Measurements from ENCODE around the gene DOCK8.

The DOCK8 gene

DNA sequence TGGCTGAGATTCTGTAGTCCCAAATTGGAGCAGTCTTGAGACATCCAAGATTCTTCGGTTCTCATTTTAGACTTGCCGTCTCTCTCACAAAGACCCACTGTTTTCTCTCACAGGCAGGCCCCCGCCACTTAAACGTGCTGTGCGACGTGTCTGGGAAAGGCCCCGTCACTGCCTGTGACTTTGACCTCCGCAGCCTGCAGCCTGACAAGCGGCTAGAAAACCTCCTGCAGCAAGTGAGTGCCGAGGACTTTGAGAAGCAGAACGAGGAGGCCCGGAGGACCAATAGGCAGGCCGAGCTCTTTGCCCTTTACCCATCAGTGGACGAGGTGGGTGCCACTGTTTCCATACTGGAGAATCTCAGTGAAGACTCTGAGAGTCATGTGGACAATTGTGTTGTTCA is 97.2 kb downstream of the DOCK8 start:
- DNase-seq (ENCODE audit: low spot score), result no peak

DNA sequence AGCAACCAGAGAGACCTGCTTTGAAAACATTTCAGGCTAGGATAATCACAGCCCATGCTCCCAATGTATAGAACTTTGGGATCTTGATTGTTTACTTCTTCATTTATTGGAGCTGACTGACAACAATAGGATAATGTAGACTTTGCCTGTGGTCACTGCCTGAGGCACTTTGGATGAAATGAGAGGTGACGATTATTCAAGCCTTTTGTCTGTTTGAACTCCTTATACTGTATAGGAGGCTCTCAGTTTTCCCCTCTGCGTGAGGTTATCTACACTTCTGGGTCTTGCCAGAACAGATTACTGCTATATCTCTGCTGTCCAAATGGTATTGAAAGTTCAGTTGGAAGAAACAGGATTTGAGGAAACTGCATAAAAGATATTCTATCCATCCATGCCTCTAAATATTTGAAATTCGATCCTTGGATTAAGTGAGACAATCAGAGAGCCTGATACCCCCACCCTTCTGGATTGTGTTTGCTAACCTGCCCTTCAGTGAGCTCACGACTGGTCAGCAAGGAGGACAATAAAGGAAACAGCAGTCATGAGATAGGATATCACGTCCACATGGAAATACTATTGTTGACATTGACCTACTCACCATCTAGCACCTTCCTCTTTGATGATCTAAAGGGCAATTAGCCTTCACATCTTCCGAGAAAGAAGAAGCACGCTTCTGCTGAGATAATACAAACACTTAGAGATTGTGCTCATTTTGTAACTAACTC is 98.1 kb downstream of the DOCK8 start:
- DNase-seq (ENCODE audit: low spot score), result no peak

DNA sequence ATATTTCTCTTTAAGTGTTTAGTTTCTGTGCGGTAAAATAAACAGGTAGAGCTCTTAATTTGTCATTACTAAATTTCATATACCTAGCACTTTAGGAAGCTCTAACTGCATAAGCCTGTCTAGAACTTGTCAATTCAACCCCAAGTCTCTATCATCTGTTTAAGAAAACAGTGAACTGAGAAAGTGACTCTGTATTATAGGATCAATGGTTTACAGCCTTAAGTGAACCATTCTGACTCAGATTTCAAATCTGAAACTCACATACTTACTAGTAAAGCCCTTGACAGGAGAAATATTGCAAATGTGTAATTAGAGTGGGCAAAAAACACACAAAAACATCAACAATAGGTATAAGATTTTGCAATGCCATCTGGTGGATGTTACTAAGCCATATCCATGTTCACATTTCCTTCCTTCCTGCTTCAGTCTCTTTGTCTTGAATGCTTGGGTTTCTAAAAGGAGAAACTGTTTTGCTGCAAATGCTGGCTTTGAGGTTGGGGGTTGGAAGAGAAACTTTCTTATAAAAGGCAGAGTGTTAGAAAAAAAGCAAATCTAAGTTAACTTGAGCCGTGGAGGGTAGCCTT is 101.8 kb downstream of the DOCK8 start:
- DNase-seq (ENCODE audit: low spot score), result no peak

DNA sequence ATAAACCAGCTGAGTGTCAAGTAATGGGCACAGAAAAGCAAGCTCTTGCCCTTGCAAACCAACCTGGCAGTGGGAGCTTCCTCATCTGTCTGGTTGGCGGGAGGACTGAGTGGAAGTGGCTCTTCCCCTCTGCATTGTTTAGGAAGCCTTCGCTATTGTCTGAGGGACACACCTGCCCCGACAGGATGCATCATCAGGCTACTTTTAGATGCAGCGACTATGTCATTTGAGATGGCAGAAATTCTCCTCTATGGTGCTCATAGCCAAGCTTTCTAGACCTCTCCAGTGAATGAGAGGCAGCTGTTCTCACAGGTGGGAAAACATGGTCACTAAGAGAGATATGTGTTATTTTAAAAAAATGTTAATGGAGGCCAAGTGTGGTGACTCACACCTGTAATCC is 104.0 kb downstream of the DOCK8 start:
- no peak for DNase-seq (ENCODE audit: low spot score)

DNA sequence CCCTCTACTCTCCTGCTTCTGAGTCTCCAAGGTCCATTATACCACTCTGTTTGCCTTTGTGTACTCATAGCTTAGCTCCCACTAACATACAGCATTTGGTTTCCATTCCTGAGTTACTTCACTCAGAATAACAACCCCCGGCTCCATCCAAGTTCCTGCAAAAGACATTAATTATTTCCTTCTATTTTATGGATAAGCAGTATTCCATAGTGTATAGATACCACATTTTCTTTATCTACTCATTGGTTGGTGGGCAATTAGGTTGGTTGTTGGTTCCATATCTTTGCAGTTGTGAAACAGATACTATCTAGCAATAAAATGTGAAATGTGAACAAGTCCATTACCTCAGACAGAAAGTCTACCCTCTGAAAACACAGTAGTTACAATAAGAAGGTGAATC is 110.3 kb downstream of the DOCK8 start:
- no peak for DNase-seq (ENCODE audit: low spot score)

DNA sequence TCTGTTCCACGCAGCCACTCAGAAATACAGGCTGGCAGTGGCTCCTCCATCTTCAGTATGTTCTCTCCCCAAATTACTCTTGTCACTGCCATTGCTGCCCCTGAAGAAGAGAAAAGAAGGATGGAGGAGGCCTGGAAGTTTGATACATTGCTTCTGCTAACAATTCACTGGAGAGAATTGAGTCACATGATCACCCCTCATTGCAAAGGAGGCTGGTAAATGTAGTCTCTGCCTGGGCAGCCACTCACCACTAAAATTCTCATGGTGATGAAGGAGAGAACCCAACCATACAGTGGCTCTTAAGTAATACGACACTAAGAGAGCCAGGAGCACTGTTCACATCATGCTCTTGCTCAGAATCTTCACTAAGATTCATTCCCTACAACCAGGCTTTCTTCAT is 112.0 kb downstream of the DOCK8 start:
- no peak for DNase-seq (ENCODE audit: low spot score)

DNA sequence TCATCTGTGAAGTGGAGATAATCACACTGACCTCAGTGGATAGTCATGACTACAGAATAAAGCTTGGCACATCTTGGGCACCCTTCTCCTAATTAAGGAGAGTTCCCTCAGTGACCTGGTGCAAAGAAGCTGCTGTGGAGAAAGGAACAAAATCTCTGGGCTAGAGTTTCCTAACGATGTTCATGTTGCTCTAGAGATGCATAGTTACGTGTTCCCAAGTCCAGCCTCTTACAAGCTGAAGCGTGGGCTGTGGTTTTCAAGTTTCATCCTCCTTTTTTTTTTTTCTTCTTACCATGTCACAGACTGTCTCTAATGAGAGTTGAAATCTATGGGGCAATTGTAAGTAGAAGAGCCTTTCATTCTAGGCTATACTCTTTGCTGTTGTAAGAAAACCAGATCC is 113.8 kb downstream of the DOCK8 start:
- DNase-seq (ENCODE audit: low spot score), result no peak

DNA sequence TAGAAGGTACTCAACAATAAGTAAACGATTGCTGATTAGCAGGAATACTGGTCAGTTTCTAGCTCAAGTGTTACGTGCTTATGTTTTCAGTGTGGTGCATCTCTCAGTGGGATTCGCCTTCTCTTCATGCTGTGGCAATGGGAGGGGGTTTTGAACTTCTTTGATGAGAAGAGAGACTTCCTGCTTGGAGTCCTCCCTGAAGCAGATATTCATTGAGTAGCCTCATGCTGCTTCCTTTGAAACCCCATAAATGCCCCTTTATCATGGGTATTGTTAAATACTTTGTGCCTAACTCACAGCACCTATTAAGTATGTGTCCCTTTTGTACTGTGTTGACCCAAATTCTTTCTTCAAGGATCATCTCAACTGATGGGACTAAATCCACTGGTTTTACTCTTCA is 116.5 kb downstream of the DOCK8 start:
- no peak for DNase-seq (ENCODE audit: low spot score)

DNA sequence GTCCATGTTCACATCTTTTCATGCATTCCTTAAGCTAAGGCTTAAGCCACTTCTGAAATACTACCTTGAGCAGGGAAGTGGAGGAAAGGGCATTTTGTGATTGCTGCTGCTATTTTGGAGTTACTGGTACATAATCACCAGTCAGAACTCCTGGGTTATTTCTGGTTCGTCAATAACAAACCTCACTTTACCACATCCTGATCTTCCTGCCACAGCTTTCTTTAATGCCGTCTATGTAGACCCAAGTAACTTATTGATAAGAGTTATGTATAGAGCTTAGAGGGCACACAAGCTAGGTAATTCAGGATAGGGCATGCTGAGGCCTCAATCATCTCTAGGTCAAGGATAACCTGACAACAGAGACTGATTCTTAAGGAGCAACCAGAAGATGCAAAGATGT is 120.7 kb downstream of the DOCK8 start:
- DNase-seq (ENCODE audit: low spot score), result no peak

DNA sequence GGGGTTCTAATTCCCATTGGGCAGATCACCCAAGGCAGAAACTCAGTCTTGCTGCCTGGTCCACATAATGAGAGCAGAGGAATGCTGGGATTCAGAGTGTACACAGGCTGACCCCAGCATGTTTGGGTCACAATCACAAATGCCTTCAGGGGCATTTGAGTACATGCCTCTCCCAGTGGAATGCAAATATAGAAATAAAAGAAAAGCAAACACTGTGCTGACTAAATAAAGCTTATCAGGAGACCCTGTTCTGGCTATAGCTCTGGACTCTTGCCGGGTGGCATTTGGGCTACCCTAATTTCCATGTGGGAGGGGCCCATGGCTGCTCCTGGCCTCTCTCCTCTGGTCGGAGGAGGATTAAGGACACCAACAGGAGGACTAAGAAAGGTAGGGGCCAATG is 121.4 kb downstream of the DOCK8 start:
- no peak for DNase-seq (ENCODE audit: low spot score)

DNA sequence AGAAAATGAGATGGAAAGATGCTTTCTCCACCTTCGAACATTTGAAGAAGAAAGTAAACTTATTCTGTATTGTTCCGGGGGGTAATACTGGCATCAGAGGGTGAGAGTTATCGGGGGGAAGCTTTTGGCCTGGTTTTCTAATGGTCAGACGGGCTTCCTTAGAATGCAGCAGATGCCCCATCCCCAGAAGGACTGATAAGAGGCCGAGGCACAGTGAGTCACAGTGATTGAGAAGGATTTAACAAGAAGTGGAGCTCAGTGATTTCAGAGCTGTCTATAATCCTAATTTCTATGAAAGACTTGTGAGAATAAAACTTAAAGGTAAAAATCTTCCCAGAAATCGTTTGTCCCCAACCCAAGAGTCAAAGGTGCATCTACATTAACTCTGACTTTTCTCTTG is 123.9 kb downstream of the DOCK8 start:
- DNase-seq (ENCODE audit: low spot score), result no peak

DNA sequence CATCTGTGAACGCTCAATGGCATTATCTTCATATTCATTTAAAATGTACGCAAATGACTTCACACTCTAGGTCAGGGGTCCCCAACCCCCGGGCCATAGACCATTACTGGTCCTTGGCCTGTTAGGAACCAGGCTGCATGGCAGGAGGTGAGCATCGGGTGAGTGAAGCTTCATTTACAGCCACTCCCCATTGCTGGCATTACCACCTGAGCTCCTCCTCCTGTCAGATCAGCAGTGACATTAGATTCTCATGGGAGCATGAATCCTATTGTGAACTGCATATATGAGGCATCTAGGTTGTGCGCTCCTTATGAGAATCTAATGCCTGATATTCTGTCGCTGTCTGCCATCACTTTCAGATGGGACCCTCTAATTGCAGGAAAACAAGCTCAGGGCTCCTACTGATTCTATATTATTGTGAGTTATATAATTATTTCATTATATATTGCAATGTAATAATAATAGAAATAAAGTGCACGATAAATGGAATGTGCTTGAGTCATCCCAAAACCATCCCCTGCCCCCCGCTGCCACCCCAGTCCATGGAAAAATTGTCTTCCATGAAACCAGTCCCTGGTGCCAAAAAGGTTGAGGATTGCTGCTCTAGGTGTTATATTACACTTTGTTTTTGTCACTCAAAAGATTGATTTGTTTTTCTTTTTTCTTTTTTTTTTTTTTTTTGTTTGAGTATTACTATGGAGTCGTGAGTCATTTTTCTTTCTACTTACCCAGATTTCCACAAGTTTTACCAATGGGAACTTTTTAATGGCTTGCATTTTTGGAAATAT is 127.2 kb downstream of the DOCK8 start:
- no peak for DNase-seq (ENCODE audit: low spot score)

DNA sequence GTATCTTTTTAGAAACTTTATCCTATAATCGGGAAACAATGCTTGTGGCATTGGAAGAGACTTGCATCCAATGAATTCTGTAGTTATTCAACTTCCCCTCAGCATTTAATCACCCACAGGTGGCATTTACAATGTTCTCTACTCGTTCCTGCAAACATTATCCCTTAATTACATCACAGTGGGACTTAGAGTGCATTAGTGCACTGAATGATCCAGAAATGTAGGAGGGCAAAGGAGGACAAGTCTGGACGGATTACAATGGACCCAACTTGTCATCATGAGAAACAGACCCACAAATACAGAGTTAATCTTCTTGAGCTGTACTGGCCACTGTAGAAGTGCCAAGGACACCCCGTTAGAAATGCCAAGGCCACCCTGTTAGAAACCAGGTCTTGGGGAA is 129.1 kb downstream of the DOCK8 start:
- no peak for DNase-seq (ENCODE audit: low spot score)

DNA sequence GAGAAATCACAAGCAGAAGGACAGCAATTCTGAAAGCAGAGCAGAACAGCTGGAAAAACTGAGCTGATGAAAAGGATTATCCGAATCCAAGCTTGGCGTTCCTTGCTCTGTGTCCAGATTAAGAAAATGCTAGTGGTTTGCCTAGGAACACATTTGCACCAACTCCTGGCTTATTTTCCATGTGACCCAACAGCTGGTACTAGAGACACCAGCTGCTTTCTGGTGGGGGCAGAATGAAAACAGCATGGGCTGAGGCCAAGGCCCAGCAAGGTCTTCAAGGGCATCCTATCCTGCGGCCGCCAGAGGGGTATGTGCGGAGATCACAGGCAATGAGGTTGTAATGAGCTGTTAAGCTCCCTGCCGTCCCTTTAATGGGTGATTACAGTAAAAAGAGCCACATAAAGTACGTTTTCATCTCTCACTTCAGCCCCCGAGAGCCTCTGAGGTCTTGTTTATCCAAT is 131.5 kb downstream of the DOCK8 start:
- DNase-seq (ENCODE audit: low spot score), result no peak

DNA sequence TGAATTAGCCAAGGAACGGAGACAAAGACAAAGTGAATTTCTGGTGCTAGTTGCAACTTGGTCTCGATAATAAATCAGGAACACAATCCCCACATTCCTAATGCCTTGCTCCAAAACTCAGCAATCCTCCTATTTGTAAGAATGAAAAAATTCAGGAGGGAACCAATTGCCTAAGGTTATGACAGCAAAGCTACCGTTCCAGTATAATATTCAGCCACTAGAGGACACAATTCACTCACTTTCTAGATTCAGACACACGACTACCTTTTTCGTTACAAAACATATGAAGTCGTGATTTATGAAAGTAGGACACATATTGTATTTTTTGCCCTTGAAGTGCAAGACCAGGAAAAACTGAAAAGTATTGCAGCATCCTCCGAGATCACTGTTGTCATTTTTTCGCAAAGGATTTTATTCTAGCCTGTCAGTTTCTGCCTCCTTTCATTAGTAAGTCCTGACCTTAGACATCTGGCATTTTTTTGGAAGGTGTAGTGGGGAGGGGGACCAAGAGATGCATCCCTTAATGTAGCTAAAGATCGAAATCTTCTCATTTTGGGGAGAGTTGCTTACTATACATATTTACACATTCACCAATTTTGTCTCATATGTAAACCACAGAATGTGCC is 133.1 kb downstream of the DOCK8 start:
- peak; percentile 45 for DNase-seq (ENCODE audit: low spot score)

DNA sequence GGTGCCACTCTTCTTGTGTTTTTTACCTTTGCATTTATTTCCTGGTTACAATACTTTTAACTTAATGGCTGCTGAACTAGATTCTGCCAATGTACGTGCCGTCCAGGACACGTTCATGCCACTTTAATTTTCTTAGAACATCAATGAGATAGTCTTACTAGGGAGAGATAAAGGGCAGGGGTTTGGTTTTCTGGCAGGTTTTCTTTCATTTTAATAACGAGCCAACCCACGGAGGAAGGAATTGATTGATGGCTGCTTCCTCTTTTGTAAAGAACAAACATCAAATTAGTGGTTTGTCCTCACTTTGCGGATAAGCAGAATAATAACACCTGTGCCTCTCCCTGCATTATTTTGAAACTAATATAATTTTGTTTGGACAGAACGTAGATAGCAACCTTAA is 135.7 kb downstream of the DOCK8 start:
- no peak for DNase-seq (ENCODE audit: low spot score)

DNA sequence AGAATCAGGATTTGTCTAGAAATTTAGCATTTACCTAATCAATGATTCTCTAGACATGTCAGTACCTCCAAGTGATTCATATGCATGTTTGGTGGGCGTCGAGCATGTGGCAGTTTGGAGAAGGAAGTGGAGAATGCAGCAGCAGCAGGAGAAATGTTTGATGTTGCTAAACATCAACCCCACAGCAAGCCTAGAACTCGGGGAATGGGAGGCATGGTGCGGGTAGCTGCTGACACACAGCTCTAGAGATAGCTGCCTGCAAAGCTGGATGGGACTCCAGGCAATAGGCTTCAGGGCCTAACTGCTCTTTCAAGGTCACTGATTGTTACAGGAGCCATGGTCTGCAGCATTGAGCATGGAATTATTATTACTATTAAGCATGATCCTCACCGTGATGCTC is 137.3 kb downstream of the DOCK8 start:
- no peak for DNase-seq (ENCODE audit: low spot score)

DNA sequence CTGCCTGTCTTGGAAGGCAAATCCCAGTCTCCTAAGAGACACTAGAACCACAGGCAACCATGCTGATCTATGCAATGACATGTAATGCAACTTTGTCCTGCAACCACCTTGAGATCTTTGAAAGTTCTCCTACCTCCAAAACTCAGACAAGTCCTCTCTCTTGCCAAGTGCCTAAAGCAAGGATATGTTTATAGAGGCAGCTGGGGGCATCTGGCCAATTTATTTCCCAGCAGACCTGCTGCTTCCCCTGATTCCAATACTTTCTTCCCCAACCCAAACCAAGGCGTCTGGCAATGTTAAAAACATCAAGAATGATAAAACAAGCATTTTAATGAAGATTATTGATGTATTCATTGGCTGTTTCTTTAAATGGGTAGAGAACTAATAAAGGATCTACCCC is 138.4 kb downstream of the DOCK8 start:
- DNase-seq (ENCODE audit: low spot score), result no peak

DNA sequence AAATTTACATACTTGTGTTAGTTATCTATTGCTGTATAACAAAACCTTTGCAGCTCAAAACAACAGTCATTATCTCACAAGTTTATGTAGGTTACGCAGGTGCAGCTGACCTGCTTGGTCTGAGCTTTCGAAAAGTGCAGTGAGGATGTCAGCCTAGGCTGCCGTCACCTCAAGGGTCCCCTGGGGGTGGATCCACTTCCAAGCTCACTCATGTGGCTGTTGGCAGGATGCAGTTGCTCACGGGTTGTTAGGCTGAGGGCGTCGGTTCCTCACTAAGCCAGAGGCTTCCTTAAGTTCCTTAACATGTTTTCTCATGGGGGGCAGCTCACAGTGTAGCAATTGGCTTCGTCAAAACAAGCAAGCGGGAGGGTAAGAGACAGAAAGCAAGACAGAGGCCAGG is 139.8 kb downstream of the DOCK8 start:
- no peak for DNase-seq (ENCODE audit: low spot score)

DNA sequence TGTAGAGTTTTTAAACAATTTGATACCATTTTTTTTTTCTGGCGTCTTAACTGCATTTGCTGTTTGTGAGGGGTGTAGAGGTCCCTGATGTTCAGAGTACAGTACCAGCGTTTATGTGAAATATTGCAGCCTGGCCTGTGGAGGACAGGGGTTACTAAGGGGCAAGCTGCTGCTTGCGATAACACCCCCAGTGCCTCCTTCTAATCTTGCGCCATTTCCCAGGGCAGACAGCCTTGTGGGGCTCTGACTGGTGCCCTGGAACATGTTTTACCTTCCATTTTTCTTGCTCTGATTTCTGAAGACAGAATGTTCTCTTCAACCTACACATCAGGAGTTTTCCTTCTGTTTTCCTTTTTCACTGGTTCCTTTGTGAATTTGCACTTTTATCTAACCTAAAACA is 142.9 kb downstream of the DOCK8 start:
- DNase-seq (ENCODE audit: low spot score), result no peak

DNA sequence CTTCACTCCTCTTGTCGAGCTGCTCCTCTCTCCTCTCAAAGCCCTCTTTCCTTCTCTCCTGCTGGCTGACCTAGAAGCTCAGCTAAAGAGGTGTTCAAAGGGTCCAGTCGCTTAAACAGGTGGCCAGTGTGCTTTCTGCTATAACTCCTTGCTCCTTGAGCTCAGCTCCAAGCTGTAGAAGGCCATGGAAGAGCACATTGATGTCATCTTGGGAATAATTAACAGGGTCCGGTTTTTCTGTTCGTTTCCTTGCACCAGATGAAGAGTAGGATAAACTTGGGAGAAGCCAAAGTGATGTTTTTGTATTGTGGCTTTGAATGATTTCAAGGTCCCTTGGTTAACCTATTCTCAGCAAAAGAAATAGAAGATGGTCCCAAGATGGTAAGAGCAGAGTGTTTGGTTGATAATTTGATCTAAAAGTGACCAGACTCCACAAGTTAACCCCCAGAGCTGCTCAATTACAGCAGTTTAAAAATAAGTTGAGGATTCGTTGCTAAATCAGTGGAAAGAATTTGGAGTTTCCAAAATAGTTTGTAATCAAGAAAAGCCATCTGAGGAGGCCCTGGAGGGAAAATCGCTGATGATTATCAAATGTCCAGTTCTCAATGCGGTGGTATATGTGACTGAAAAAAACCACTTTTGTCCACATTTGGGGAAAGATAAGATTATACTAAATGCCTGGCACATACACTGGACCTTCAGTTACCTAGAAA is 148.1 kb downstream of the DOCK8 start:
- DNase-seq (ENCODE audit: low spot score), result no peak

DNA sequence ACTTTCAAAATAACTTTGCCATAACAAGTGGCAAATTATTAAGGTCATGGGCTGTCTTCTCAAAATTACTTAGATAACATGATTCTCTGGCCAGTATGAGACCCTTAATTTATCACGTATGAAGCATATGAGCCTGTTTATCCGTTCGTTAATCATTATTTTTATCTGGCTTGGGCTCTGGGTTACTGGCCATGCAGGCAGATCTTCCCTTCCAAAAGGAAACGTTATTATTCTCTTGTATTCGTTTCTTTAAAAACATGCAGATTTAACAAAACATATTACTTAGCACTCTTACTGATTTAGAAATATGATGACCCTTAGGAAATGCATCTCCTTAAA is 148.6 kb downstream of the DOCK8 start:
- DNase-seq (ENCODE audit: low spot score), result no peak

Data from NAMALWA (cell line).